HEK293T (cell line): ENCODE data around the gene NID2.

Experiments
- BHLHE40 ChIP-seq: fragments of 450-650 bp; IDR thresholded peaks from 2 replicates; pipeline ENCODE4 v1.6.1; 2016; ENCODE audit warnings: mild to moderate bottlenecking, moderate library complexity, borderline replicate concordance
- ELF4 ChIP-seq: fragments of 450-650 bp; IDR thresholded peaks from 2 replicates; pipeline ENCODE4 v1.6.1; 2017; ENCODE audit warnings: antibody characterized with exemption
- FOXM1 ChIP-seq: fragments of 450-650 bp; IDR thresholded peaks from 2 replicates; pipeline ENCODE4 v1.6.1; 2017; ENCODE audit warnings: mild to moderate bottlenecking, borderline replicate concordance
- HDGF ChIP-seq: fragments of 450-650 bp; IDR thresholded peaks from 2 replicates; pipeline ENCODE4 v1.6.1; 2017; ENCODE audit warnings: antibody characterized with exemption, borderline replicate concordance
- SP1 ChIP-seq: fragments of 450-650 bp; IDR thresholded peaks from 2 replicates; pipeline ENCODE4 v1.6.1; 2017
- TARDBP ChIP-seq: fragments of 450-650 bp; IDR thresholded peaks from 2 replicates; pipeline ENCODE4 v1.6.1; 2016

GRCh38 chr14:52090936-52091335 lies 22.1 kb upstream of the NID2 start:
- TF ChIP-seq SP1 (no peak), HDGF (no peak), FOXM1 (no peak), ELF4 (no peak), TARDBP (no peak), BHLHE40 (no peak)
